GM12875 (cell line): ENCODE data around the gene APOL4.
"Not testable (repeated sequence)": the region's sequence is repeated elsewhere in the genome, so short reads cannot be mapped to it uniquely, and the experiment has no call there.

ENCODE experiments used
- H3K4me3 ChIP-seq: one replicate; pipeline ENCODE4 v1.5.1; 2011; ENCODE audit warnings: low read depth, low read length, control low read depth
- TF ChIP-seq, protein P1 (sequence below): IDR thresholded peaks from 2 replicates; pipeline ENCODE4 v1.5.1; 2011; ENCODE audit warnings: low read depth, mild to moderate bottlenecking, control low read depth, inconsistent platforms, low read length, moderate library complexity, borderline replicate concordance; ENCODE audit not compliant: insufficient read depth

Gene APOL4

DNA sequence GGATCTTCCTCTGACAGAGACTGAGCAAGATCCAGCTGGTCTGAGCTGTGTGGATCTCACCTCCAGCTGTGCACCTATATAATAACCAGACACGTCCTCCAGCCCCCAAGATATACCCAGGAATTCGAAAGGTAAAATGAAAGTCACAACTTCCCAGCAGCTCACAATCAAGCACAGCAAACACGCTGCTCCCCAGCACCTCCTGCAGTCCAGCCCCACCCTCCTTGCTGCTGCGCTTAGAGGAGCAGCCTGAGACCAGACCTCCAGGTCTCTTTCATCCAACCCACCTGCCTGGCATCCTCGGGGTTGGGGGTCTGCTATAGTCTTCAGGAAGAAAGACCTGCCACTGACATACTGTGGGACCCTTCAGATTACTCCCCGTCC lies 3.0 kb upstream of the APOL4 start:
- TF ChIP-seq, protein P1, sequence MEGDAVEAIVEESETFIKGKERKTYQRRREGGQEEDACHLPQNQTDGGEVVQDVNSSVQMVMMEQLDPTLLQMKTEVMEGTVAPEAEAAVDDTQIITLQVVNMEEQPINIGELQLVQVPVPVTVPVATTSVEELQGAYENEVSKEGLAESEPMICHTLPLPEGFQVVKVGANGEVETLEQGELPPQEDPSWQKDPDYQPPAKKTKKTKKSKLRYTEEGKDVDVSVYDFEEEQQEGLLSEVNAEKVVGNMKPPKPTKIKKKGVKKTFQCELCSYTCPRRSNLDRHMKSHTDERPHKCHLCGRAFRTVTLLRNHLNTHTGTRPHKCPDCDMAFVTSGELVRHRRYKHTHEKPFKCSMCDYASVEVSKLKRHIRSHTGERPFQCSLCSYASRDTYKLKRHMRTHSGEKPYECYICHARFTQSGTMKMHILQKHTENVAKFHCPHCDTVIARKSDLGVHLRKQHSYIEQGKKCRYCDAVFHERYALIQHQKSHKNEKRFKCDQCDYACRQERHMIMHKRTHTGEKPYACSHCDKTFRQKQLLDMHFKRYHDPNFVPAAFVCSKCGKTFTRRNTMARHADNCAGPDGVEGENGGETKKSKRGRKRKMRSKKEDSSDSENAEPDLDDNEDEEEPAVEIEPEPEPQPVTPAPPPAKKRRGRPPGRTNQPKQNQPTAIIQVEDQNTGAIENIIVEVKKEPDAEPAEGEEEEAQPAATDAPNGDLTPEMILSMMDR, result no peak
- H3K4me3 ChIP-seq, result no peak overlapping the region

DNA sequence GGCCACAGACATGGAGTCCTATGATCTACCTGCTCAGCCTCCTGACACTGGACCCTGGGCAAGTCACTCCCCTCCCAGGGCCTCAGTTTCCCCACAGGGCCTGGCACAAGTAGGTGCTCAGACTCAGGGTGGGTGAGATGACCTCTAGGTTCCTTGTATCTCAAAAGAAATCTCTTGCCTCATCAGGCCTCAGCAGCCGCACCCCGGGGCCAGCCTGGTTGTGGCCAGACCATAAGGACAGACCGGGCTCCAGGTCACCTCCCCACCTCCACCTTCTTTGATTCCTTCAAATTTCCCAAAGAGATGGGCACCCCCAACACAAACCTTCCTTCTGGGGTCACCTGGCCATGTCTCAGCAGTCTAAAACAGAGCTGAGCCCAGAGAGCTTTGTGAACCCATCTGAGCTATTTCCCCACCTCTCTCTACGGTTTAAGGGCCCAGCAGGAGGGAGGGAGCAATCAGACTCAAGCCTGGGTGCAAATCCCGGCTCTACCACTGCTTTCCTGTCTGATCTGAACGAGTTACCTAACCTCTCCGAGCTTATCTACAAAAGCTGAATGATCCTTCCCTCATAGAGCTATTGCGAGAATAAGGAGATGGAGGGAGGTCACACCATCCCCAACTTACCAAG lies 2.5 kb upstream of the APOL4 start:
- no peak overlapping the region for H3K4me3 ChIP-seq
- TF ChIP-seq, protein P1, result no peak

DNA sequence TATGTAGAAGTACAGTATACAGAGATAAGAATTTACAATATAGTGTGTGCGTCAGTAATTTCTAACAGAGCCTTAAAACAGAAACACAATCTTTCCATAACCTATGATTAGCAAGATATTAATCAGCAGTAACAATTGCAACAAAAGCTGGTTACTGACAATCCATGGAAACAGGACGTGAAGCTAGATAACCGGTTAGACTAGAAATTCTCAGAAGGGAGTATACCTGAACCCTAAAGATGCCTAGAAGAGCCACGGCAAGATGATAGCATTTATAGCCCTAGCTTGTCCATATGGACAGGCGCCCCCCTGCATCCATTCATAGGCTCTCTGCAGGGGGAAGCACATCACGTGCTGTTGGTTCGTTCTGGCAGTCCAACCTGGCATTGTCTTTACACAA lies 1.8 kb upstream of the APOL4 start:
- not testable (repeated sequence) for H3K4me3 ChIP-seq

DNA sequence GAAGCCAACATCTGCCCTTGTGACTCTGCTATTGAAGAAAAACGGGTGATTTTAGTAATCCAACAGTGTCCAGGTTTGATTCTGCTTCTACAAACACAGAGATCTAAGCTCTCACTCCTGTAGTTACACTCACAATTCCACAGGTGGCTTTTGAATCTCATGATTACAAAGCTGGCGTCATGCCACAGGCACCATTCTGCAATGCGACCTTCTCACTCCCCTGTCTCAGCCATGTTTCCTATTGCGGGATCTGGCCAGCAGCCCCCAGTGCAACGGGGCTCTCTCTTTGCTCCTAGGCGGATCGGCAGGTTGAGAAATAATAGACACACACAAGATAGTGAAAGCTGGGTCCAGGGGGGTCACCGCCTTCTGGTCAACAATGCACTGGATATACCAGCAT lies 1.3 kb upstream of the APOL4 start:
- not testable (repeated sequence) for H3K4me3 ChIP-seq

DNA sequence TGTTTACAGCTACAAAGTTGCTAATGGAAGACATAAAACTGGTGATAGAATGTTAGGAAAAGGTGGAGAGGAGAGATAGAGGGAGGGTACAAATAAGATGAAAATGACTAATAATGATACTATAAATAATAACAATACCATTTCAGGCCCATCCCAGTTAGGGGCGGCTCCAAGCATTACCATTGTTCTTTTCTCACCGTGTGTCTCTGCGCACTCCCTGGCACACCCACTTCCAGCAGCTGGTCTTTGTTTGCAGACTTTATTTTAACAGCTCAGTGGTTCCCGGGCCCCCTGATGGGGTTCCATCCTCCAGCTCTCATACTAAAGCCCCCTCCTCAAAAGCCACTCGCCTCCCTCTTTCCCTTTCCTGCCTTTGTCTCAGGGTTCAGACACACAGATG lies 584 bp downstream of the APOL4 start:
- H3K4me3 ChIP-seq, result not testable (repeated sequence)

DNA sequence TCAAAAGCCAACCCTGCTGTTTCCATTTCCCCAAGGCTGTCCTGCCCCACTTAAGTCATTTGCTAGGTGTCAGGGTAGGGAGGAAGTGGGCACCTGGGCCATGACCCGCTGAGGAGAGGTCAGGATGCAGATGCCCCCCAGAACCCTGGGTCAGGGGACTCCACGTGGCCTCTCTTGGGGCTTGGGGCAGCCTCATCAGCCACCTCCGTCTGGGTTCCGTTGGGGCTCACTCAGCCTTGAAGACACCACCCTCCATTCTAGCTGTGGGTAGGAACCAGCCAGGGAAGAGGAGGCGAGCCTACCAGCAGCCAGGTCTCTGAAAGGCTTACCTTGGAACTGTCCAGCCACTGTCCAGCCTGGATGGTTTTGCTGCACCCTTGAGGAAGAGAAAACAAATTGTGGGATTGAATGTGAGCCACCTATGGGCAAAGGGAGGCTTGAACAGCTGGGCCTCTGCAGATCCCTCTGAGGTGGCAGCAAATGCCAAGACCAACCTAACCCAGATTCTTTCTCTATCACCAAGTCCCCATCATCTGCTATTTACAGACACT lies 2.5 kb downstream of the APOL4 start:
- TF ChIP-seq, protein P1, result no peak
- H3K4me3 ChIP-seq, result no peak overlapping the region

DNA sequence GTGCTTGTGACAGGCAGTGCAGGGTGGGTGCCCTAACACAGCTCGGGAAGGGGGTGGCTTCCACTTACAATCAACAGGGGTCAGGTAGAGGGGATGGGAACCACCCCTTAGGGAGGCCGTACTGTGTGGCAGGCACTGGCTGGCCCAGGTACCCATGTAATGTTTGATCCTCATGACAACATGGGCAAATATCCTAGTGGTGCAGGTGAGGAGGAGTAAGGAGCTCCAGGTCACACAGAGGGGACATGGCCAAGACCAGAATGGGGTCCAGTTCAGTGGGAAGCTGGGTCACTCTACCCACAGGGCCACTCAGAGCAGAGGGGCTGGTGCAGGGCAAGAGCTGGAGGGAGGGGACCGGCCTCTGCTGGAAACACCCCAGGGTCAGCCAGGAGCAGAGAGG lies 3.1 kb downstream of the APOL4 start:
- TF ChIP-seq, protein P1, result no peak
- H3K4me3 ChIP-seq, result no peak overlapping the region

DNA sequence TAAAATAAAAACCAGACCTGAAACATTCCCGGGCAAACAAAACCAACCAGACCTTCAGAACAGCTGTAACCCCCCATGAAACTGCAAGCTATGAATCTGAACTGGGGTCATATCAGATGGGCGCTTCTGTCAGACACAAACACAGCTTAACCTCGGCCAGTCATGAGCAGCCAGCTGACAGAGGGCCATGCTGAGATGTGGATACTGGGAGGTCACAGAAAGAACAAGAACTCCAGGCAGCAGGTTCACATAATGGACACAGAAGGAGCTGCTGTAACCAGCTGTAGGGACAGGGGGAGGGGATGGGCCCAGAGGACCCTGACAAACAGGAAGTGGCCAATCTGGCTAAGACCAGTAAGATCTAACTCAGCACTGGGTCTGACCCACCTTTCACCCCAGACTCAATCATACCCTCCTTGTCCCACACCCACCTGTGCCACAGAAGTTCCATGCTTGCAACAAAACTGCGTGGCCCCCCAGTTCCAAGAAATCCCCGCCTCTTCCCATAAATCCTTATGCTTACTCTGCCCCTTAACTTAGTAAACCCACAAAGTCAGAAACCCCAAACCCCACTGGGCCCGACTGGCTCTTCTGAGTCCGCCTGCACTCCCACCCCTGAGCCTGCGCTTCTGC lies 4.0 kb downstream of the APOL4 start:
- TF ChIP-seq, protein P1, result no peak
- H3K4me3 ChIP-seq, result no peak overlapping the region

DNA sequence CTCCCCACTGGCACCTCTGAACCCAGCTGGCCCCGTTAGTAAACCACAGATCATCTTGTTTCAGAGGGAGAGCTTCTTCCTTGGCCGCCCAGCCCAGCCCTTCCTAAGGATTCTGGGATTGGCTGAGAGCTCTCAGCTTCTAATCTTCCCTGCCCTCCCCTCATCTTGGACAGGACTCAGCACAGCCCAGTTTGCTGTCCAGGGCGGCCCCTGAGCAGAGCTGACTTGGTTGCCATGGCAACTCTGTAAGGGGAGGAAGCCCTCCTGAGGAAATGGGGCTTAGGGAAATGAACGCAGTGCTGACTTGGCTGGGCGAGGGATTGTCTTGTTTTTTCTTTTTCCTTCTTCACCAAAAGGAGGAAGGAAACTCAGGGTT lies 4.6 kb downstream of the APOL4 start:
- TF ChIP-seq, protein P1, result no peak
- no peak overlapping the region for H3K4me3 ChIP-seq
